Breast epithelium (tissue), 3 donors: ENCODE results near the gene ZNF384.

Experiments used
- CTCF ChIP-seq, 3 donors: fragments of 450-650 bp; IDR thresholded peaks; one replicate each; pipeline ENCODE4 v1.5.1; 2016 to 2017; ENCODE audit warnings: antibody characterized with exemption in 3 of 3, mild to moderate bottlenecking in 3 of 3, moderate library complexity in 3 of 3
- POLR2A ChIP-seq: fragments of 450-650 bp; IDR thresholded peaks from one replicate; pipeline ENCODE4 v1.6.1; 2016; ENCODE audit warnings: antibody characterized with exemption, mild to moderate bottlenecking, moderate library complexity
- POLR2AphosphoS5 ChIP-seq, 3 donors: sonication (generic); formaldehyde crosslinking; IDR thresholded peaks; one replicate each; pipeline ENCODE4 v1.6.1; 2017; ENCODE audit warnings: antibody characterized with exemption in 3 of 3

GRCh38 chr12:6632026-6632983, 56.9 kb downstream of the ZNF384 start:
- TF ChIP-seq CTCF (IDR thresholded peaks at IDR 0.05) (no peak), POLR2AphosphoS5 (IDR thresholded peaks at IDR 0.05) (no peak), POLR2A (no peak)
